ENCODE measurements around the gene TAS2R42.
A peak's percentile ranks its signal among the peaks of the same experiment; 100 is the strongest.

Gene TAS2R42

DNA sequence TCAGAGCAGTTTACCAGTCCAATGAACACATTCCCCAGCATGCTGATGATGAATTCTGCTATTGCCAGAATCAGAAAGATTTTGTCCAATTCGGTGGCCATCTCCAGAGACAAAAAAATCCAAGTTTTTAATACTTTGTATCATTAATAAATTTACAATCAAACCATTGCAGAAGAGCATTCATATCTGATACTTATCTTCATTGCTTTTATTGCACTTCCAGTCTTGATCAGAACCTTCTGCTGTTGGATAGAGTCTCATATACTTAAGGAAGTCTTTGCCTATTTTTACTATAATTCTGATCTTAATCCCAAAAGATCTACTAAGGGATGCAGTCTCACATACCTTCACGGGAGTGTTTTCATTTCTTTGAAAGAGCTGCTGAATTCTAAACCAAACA, at the start of gene TAS2R42:
TSS of gene TAS2R42 (minus strand) at position 101 of the 400 bp plus-strand sequence. CDS start at position 101, 0 bp downstream.
- no peak within 1 kb of the TSS for H3K4me3 ChIP-seq (ENCODE audit: low read depth, low read length)
- TF ChIP-seq, protein P1, sequence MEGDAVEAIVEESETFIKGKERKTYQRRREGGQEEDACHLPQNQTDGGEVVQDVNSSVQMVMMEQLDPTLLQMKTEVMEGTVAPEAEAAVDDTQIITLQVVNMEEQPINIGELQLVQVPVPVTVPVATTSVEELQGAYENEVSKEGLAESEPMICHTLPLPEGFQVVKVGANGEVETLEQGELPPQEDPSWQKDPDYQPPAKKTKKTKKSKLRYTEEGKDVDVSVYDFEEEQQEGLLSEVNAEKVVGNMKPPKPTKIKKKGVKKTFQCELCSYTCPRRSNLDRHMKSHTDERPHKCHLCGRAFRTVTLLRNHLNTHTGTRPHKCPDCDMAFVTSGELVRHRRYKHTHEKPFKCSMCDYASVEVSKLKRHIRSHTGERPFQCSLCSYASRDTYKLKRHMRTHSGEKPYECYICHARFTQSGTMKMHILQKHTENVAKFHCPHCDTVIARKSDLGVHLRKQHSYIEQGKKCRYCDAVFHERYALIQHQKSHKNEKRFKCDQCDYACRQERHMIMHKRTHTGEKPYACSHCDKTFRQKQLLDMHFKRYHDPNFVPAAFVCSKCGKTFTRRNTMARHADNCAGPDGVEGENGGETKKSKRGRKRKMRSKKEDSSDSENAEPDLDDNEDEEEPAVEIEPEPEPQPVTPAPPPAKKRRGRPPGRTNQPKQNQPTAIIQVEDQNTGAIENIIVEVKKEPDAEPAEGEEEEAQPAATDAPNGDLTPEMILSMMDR (IDR thresholded peaks at IDR 0.05; ENCODE audit: low read depth, low read length) = no peak

- TF ChIP-seq, protein P1 (IDR thresholded peaks at IDR 0.05; ENCODE audit: low read depth, low read length) = no peak
- H3K4me3 ChIP-seq (ENCODE audit: low read depth, low read length) = no peak overlapping the region
Observed at GRCh38 chr12:11233532-11233931, 46.8 kb upstream of the TAS2R42 start.

DNA sequence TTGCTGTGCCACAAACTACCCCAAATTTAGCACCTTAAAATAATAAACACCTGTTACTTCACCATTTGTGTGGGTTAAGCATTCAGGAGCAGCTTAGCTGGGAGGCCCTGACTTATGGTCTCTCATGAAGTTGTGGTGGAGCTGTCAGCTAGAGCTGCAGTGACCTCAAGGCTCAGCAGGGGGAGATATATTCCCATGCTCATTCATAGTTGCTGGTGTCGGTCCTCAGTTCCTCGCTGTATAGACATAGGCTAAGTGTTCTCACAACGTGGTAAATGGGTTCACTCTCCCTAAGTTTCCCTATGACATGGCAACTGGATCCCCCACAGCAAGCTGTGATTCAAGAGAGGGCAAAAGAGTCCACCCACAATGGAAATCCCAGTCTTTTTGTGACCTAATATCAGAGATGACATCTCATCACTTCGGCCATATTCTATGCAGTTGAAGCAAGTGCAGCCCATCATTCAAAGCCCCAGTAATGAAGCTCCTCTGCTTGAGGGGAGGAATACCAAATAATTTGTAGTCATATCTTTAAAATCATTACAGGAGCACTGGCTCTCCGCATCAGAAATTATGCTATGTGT, 41.7 kb upstream of the TAS2R42 start:
- TF ChIP-seq, protein P1 (IDR thresholded peaks at IDR 0.05; ENCODE audit: low read depth, low read length) = peak; percentile 79
- H3K4me3 ChIP-seq (ENCODE audit: low read depth, low read length) = no peak overlapping the region

DNA sequence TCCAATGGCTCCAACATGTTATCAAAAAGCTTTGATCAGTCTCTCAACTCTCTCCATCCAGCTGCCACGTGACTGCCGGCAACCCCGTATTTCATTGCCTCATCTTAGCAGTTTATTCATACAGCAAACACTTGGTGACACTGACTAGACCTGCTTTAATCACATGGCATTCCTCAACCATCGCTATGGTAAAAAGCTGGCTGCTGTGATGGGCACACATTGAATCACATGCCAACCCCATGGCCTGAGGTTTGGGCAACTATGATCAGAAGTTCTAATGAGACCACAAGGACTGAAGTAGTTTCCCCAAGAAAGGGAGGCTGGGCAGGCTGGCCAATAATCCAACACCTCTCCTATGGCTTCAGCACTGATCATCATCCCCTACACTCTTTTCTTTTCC, 40.6 kb upstream of the TAS2R42 start:
- H3K4me3 ChIP-seq (ENCODE audit: low read depth, low read length) = no peak overlapping the region
- TF ChIP-seq, protein P1 (IDR thresholded peaks at IDR 0.05; ENCODE audit: low read depth, low read length) = no peak

- H3K4me3 ChIP-seq (ENCODE audit: low read depth, low read length) = no peak overlapping the region
- TF ChIP-seq, protein P1 (IDR thresholded peaks at IDR 0.05; ENCODE audit: low read depth, low read length) = no peak
Observed at GRCh38 chr12:11209113-11209512, 22.4 kb upstream of the TAS2R42 start.

DNA sequence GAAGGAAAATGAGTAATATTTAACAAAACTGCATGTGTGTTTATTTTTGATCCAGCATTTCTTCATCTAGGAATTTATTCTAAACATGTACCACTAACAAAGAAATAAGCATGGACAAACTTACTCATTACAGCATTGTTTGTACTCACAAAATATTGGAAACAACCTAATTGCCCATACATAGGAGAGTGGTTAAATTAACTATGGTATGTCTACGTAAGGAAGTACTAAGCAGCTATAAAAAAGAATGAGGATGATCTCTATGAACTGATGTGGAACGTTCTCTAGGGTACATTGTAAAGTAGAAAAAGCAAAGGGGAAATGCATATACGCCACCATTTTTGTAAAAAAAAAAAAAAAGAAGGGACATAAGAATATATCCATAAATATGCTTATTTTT, 17.4 kb upstream of the TAS2R42 start:
- TF ChIP-seq, protein P1 (IDR thresholded peaks at IDR 0.05; ENCODE audit: low read depth, low read length) = no peak
- H3K4me3 ChIP-seq (ENCODE audit: low read depth, low read length) = no peak overlapping the region

DNA sequence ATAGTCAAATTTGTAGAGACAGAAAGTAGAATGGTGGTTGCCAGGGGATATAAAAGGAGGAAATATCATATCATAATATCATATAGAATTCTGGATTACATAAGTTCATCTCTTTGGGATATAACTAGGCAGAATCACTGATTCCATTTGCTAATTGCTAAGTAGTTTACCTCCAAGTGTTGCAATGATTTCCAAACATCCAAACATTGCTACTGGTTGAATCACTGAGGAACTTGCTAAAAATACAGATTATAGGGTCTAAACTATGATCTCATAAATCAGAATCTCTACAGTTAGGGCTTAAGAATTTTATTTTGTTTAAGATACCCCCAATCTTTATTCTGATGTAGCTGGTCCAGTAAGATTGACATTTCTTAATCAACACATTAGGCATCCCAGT, 16.1 kb upstream of the TAS2R42 start:
- TF ChIP-seq, protein P1 (IDR thresholded peaks at IDR 0.05; ENCODE audit: low read depth, low read length) = no peak
- no peak overlapping the region for H3K4me3 ChIP-seq (ENCODE audit: low read depth, low read length)
